CD4-positive, CD25-positive, alpha-beta regulatory T cell (primary cell): ENCODE measurements around the gene SHB. TPM values are rescaled to one million over a fixed set of nuclear protein-coding genes. Genes with fewer than 3 reads are reported as not detected.
A peak's percentile ranks its signal among the peaks of the same experiment; 100 is the strongest.

Experiments
- ATAC-seq, 2 donors: fragments of 150-1000 bp; cut with Tn5 transposase; one replicate each; pipeline ENCODE4 v1.10.0; 2021; ENCODE audit warnings: low read depth in 2 of 2, moderate number of reproducible peaks in 2 of 2, moderate library complexity in 1 of 2
- DNase-seq, 3 donors: peaks; one replicate each; pipeline versions ENCODE4 v3.0.0 to v3.0.0-alpha.2; 2012 to 2022; ENCODE audit warnings: mixed read lengths in 1 of 3
- H3K27ac ChIP-seq: one replicate; pipeline ENCODE4 v1.7.0; 2013; ENCODE audit warnings: mild to moderate bottlenecking, low read length; ENCODE audit not compliant: insufficient read depth, poor library complexity, severe bottlenecking
- H3K27me3 ChIP-seq: one replicate; pipeline ENCODE4 v1.7.0; 2013; ENCODE audit warnings: low read length; ENCODE audit not compliant: control insufficient read depth, insufficient read depth
- H3K36me3 ChIP-seq: one replicate; pipeline ENCODE4 v1.7.0; 2013; ENCODE audit warnings: mild to moderate bottlenecking, low read length, moderate library complexity; ENCODE audit not compliant: control insufficient read depth, insufficient read depth
- H3K4me1 ChIP-seq: 2 replicates; pipeline ENCODE4 v1.7.0; 2013; ENCODE audit warnings: mild to moderate bottlenecking, low read length; ENCODE audit not compliant: insufficient read depth, control insufficient read depth, poor library complexity, severe bottlenecking
- H3K4me3 ChIP-seq: one replicate; pipeline ENCODE4 v1.7.0; 2013; ENCODE audit warnings: low read depth, mild to moderate bottlenecking, low read length, moderate library complexity
- H3K9me3 ChIP-seq, 2 experiments: 1 replicate in 1 of 2; 2 replicates in 1 of 2; pipeline ENCODE4 v1.7.0; 2013; ENCODE audit warnings: low read length in 2 of 2, mild to moderate bottlenecking in 1 of 2, moderate library complexity in 1 of 2; ENCODE audit not compliant: control insufficient read depth in 2 of 2
- H3K27ac Mint-ChIP-seq, 3 donors: one replicate each; pipeline ENCODE4 v1.8.0; 2020 to 2022; ENCODE audit warnings: mild to moderate bottlenecking in 3 of 3, mixed read lengths in 3 of 3, moderate library complexity in 2 of 3
- H3K27me3 Mint-ChIP-seq: one replicate; pipeline ENCODE4 v1.8.0; 2022; ENCODE audit warnings: mild to moderate bottlenecking, mixed read lengths
- H3K36me3 Mint-ChIP-seq: one replicate; pipeline ENCODE4 v1.8.0; 2020; ENCODE audit warnings: mixed read lengths
- H3K4me1 Mint-ChIP-seq, 4 donors: one replicate each; pipeline ENCODE4 v1.8.0; 2020 to 2022; ENCODE audit warnings: mixed read lengths in 4 of 4, mild to moderate bottlenecking in 1 of 4
- H3K4me3 Mint-ChIP-seq, 4 donors: one replicate each; pipeline ENCODE4 v1.8.0; 2020 to 2022; ENCODE audit warnings: mild to moderate bottlenecking in 4 of 4, mixed read lengths in 4 of 4, moderate library complexity in 3 of 4
- H3K9me3 Mint-ChIP-seq, 7 donors: one replicate each; pipeline ENCODE4 v1.8.0; 2020 to 2022; ENCODE audit warnings: mixed read lengths in 7 of 7, mild to moderate bottlenecking in 3 of 7, moderate library complexity in 2 of 7
- polyA plus RNA-seq, 4 donors: library from polyadenylated mRNA; unstranded; fragments of 300-500 nt; fragmentation: Illumina TruSeq; gene quantifications; one replicate each; pipeline ENCODE4 v1.2.3, GENCODE V29; 2021
- total RNA-seq: library from RNA; stranded (reverse); gene quantifications from one replicate; pipeline ENCODE4 v1.2.3, GENCODE V29; 2022

Gene SHB
- total and polyA plus RNA-seq, 5 donors from 2014 or later: 0.27 to 0.69 TPM; not detected in 3

GRCh38 chr9:38000332-38000731 is 68.7 kb downstream of the SHB start:
- Mint-ChIP-seq H3K9me3 (peaks cover 0 to 2% (median 0%) of the 10 kb centered on the region in 7 donors), H3K4me1 (peaks cover 0 to 4% (median 0%) of the 10 kb centered on the region in 4 donors), H3K36me3 (no peaks in the 10 kb centered on the region), H3K27me3 (peaks cover 4% of the 10 kb centered on the region), H3K4me3 (no peak overlapping the region), H3K27ac (no peak overlapping the region)
- no peaks in the 10 kb centered on the region for H3K9me3 ChIP-seq
- H3K4me3 ChIP-seq: no peak overlapping the region
- H3K27me3 ChIP-seq: no peaks in the 10 kb centered on the region
- no peak overlapping the region for H3K27ac ChIP-seq
- DNase-seq (no peak), ATAC-seq (no peak)
- H3K4me1 ChIP-seq: no peaks in the 10 kb centered on the region
- H3K36me3 ChIP-seq: no peaks in the 10 kb centered on the region

- no peaks in the 10 kb centered on the region for H3K4me1 ChIP-seq
- no peak overlapping the region for H3K27ac ChIP-seq
- no peaks in the 10 kb centered on the region for H3K27me3 ChIP-seq
- no peak for ATAC-seq
- no peaks in the 10 kb centered on the region for H3K9me3 ChIP-seq
- Mint-ChIP-seq H3K4me3 (no peak overlapping the region), H3K36me3 (no peaks in the 10 kb centered on the region), H3K9me3 (peaks cover 0 to 2% (median 0%) of the 10 kb centered on the region in 7 donors), H3K27ac (no peak overlapping the region), H3K4me1 (peaks cover 0 to 8% (median 3%) of the 10 kb centered on the region in 4 donors), H3K27me3 (peaks cover 4% of the 10 kb centered on the region)
- no peak overlapping the region for H3K4me3 ChIP-seq
- no peak for DNase-seq
- no peaks in the 10 kb centered on the region for H3K36me3 ChIP-seq
Observed at GRCh38 chr9:37999588-38000189, 69.3 kb downstream of the SHB start.

- H3K36me3 Mint-ChIP-seq: no peaks in the 10 kb centered on the region
- H3K4me3 Mint-ChIP-seq: no peak overlapping the region
- no peaks in the 10 kb centered on the region for H3K4me1 ChIP-seq
- DNase-seq (no peak), ATAC-seq (no peak)
- H3K27ac Mint-ChIP-seq: no peak overlapping the region
- H3K36me3 ChIP-seq: no peaks in the 10 kb centered on the region
- no peaks in the 10 kb centered on the region for H3K9me3 ChIP-seq
- H3K27me3 Mint-ChIP-seq: peaks cover 4% of the 10 kb centered on the region
- no peak overlapping the region for H3K4me3 ChIP-seq
- no peaks in the 10 kb centered on the region for H3K27me3 ChIP-seq
- peaks cover 0 to 13% (median 7%) of the 10 kb centered on the region in 4 donors for H3K4me1 Mint-ChIP-seq
- peaks cover 0 to 2% (median 0%) of the 10 kb centered on the region in 7 donors for H3K9me3 Mint-ChIP-seq
- no peak overlapping the region for H3K27ac ChIP-seq
Observed at GRCh38 chr9:37998881-37999587, 70.0 kb downstream of the SHB start.

- Mint-ChIP-seq H3K27me3 (peaks cover 4% of the 10 kb centered on the region), H3K4me3 (no peak overlapping the region), H3K9me3 (peaks cover 0 to 2% (median 0%) of the 10 kb centered on the region in 7 donors), H3K36me3 (no peaks in the 10 kb centered on the region), H3K4me1 (peaks cover 0 to 16% (median 7%) of the 10 kb centered on the region in 4 donors), H3K27ac (no peak overlapping the region)
- no peaks in the 10 kb centered on the region for H3K27me3 ChIP-seq
- H3K27ac ChIP-seq: no peak overlapping the region
- ATAC-seq (no peak), DNase-seq (no peak)
- H3K9me3 ChIP-seq: no peaks in the 10 kb centered on the region
- no peak overlapping the region for H3K4me3 ChIP-seq
- no peaks in the 10 kb centered on the region for H3K4me1 ChIP-seq
- no peaks in the 10 kb centered on the region for H3K36me3 ChIP-seq
Observed at GRCh38 chr9:37997636-37998374, 71.2 kb downstream of the SHB start.

GRCh38 chr9:37996819-37997217 is 72.2 kb downstream of the SHB start:
- DNase-seq: no peak
- Histone ChIP-seq H3K4me1 (no peaks in the 10 kb centered on the region), H3K4me3 (no peak overlapping the region), H3K36me3 (no peaks in the 10 kb centered on the region), H3K9me3 (no peaks in the 10 kb centered on the region), H3K27ac (no peak overlapping the region), H3K27me3 (no peaks in the 10 kb centered on the region)
- no peak for ATAC-seq
- no peak overlapping the region for H3K27ac Mint-ChIP-seq
- peaks cover 4% of the 10 kb centered on the region for H3K27me3 Mint-ChIP-seq
- H3K36me3 Mint-ChIP-seq: no peaks in the 10 kb centered on the region
- peaks cover 0 to 2% (median 0%) of the 10 kb centered on the region in 7 donors for H3K9me3 Mint-ChIP-seq
- peaks cover 0 to 18% (median 7%) of the 10 kb centered on the region in 4 donors for H3K4me1 Mint-ChIP-seq
- H3K4me3 Mint-ChIP-seq: no peak overlapping the region

- Mint-ChIP-seq H3K9me3 (peaks cover 0 to 2% (median 0%) of the 10 kb centered on the region in 7 donors), H3K4me3 (no peak overlapping the region), H3K36me3 (no peaks in the 10 kb centered on the region), H3K27me3 (peaks cover 4% of the 10 kb centered on the region), H3K4me1 (peaks cover 0 to 18% (median 7%) of the 10 kb centered on the region in 4 donors), H3K27ac (no peak overlapping the region)
- H3K9me3 ChIP-seq: no peaks in the 10 kb centered on the region
- no peaks in the 10 kb centered on the region for H3K27me3 ChIP-seq
- H3K36me3 ChIP-seq: no peaks in the 10 kb centered on the region
- DNase-seq (no peak), ATAC-seq (no peak)
- H3K4me1 ChIP-seq: no peaks in the 10 kb centered on the region
- no peak overlapping the region for H3K4me3 ChIP-seq
- no peak overlapping the region for H3K27ac ChIP-seq
Observed at GRCh38 chr9:37995961-37996818, 72.8 kb downstream of the SHB start.

- H3K27ac Mint-ChIP-seq: peak overlapping the region in 1 of 3 donors; percentile 20
- ATAC-seq: no peak
- H3K9me3 ChIP-seq: no peaks in the 10 kb centered on the region
- H3K27me3 Mint-ChIP-seq: peaks cover 4% of the 10 kb centered on the region
- H3K36me3 ChIP-seq: no peaks in the 10 kb centered on the region
- no peaks in the 10 kb centered on the region for H3K36me3 Mint-ChIP-seq
- peaks cover 0 to 18% (median 7%) of the 10 kb centered on the region in 4 donors for H3K4me1 Mint-ChIP-seq
- H3K27me3 ChIP-seq: no peaks in the 10 kb centered on the region
- H3K27ac ChIP-seq: no peak overlapping the region
- H3K4me3 Mint-ChIP-seq: peak overlapping the region in 1 of 4 donors; percentile 27
- no peaks in the 10 kb centered on the region for H3K4me1 ChIP-seq
- peaks cover 0 to 2% (median 0%) of the 10 kb centered on the region in 7 donors for H3K9me3 Mint-ChIP-seq
- DNase-seq: no peak
- H3K4me3 ChIP-seq: no peak overlapping the region
Observed at GRCh38 chr9:37995348-37995737, 73.7 kb downstream of the SHB start.
